GM12872 (cell line): ENCODE results near the gene SLC38A4.

Experiments
- CTCF ChIP-seq: IDR thresholded peaks from 3 replicates; pipeline ENCODE4 v1.5.1; 2011; ENCODE audit warnings: low read depth, mild to moderate bottlenecking, low read length, moderate library complexity; ENCODE audit not compliant: insufficient read depth

Gene SLC38A4

GRCh38 chr12:46754550-46754949, 71.2 kb downstream of the SLC38A4 start:
- TF ChIP-seq CTCF: no peak

GRCh38 chr12:46752396-46752795, 73.4 kb downstream of the SLC38A4 start:
- no peak for TF ChIP-seq CTCF

GRCh38 chr12:46751173-46751572, 74.6 kb downstream of the SLC38A4 start:
- no peak for TF ChIP-seq CTCF

GRCh38 chr12:46749322-46749721, 76.5 kb downstream of the SLC38A4 start:
- no peak for TF ChIP-seq CTCF

- no peak for TF ChIP-seq CTCF
Measured at GRCh38 chr12:46744283-46744682, 81.5 kb downstream of the SLC38A4 start.

GRCh38 chr12:46743456-46743855, 82.3 kb downstream of the SLC38A4 start:
- no peak for TF ChIP-seq CTCF

- no peak for TF ChIP-seq CTCF
Measured at GRCh38 chr12:46725332-46725731, 100.5 kb downstream of the SLC38A4 start.

- TF ChIP-seq CTCF: no peak
Measured at GRCh38 chr12:46723629-46724419, 102.0 kb downstream of the SLC38A4 start.
